Gastrocnemius medialis (tissue), 4 donors: ENCODE results near the gene NT5E. TPM values are rescaled to one million over a fixed set of nuclear protein-coding genes. Genes with fewer than 3 reads are reported as not detected.
"Not testable (repeated sequence)": the region's sequence is repeated elsewhere in the genome, so short reads cannot be mapped to it uniquely, and the experiment has no call there.

Source experiments
- ATAC-seq, 2 donors: fragments of 150-250 bp; one replicate each; pipeline ENCODE4 v1.9.1; 2016
- DNase-seq, 2 donors: peaks; one replicate each; pipeline ENCODE4 v3.0.0-alpha.2; 2019
- H3K27ac ChIP-seq, 4 donors: fragments of 200-600 bp; sonication (generic); 1 replicate in 1 of 4; 2 replicates in 3 of 4; pipeline ENCODE4 v1.5.1; 2016 to 2018; ENCODE audit warnings: mild to moderate bottlenecking in 2 of 4, moderate library complexity in 1 of 4
- H3K27me3 ChIP-seq, 3 donors: fragments of 200-600 bp; sonication (generic) in 2 of 3; 1 replicate in 1 of 3; 2 replicates in 2 of 3; pipeline versions ENCODE4 v1.5.1 to v1.6.0; 2016 to 2019; ENCODE audit warnings: mild to moderate bottlenecking in 1 of 3, moderate library complexity in 1 of 3
- H3K36me3 ChIP-seq, 2 donors: fragments of 200-600 bp; sonication (generic) in 1 of 2; one replicate each; pipeline ENCODE4 v1.5.1; 2017 to 2018
- H3K4me1 ChIP-seq, 2 donors: fragments of 200-600 bp; sonication (generic) in 1 of 2; one replicate each; pipeline ENCODE4 v1.5.1; 2016 to 2017; ENCODE audit warnings: mild to moderate bottlenecking in 2 of 2
- H3K4me3 ChIP-seq, 4 donors: fragments of 200-600 bp; sonication (generic) in 3 of 4; 1 replicate in 1 of 4; 2 replicates in 3 of 4; pipeline ENCODE4 v1.5.1; 2016 to 2019; ENCODE audit warnings: mild to moderate bottlenecking in 2 of 4
- H3K9me3 ChIP-seq, 3 donors: fragments of 200-600 bp; sonication (generic) in 2 of 3; 1 replicate in 1 of 3; 2 replicates in 2 of 3; pipeline ENCODE4 v1.5.1; 2016 to 2019
- POLR2A ChIP-seq, 2 donors: fragments of 450-650 bp; IDR thresholded peaks; one replicate each; pipeline ENCODE4 v1.6.1; 2017; ENCODE audit warnings: antibody characterized with exemption in 2 of 2, mild to moderate bottlenecking in 2 of 2, moderate library complexity in 2 of 2
- in situ Hi-C, 4 donors: fragments of 200-750 bp; cut with MboI; loops; one replicate each; pipeline versions ENCODE4 v1.15.0 to v1.8.0; 2017; ENCODE audit warnings: low sequenced_read_pairs in 4 of 4
- intact Hi-C: fragments of 100-400 bp; cut with DNase I; formaldehyde crosslinking; loops from one replicate; pipeline ENCODE4 v1.15.1; 2023; ENCODE audit warnings: low total_unique reads
- total RNA-seq, 4 donors: library from RNA; depleted of rRNA; stranded (reverse); fragments of >200 nt; gene quantifications; one replicate each; pipeline versions ENCODE4 v1.1.0 to v1.2.3, GENCODE V29; 2016
- TF ChIP-seq, protein P1 (sequence below), 5 experiments: fragments of 450-650 bp in 3 of 5; fragments of 200-600 bp in 2 of 5; sonication (generic) in 2 of 5; IDR thresholded peaks in 4 of 5; conservative IDR thresholded peaks in 1 of 5; 1 replicate in 4 of 5; 2 replicates in 1 of 5; pipeline ENCODE4 v1.5.1; 2016 to 2019; ENCODE audit warnings: antibody characterized with exemption in 5 of 5, mild to moderate bottlenecking in 3 of 5, moderate library complexity in 3 of 5

The NT5E gene
- total RNA-seq, 4 donors from 2014 or later: 0.82 to 4.3 (median 2.8) TPM

DNA sequence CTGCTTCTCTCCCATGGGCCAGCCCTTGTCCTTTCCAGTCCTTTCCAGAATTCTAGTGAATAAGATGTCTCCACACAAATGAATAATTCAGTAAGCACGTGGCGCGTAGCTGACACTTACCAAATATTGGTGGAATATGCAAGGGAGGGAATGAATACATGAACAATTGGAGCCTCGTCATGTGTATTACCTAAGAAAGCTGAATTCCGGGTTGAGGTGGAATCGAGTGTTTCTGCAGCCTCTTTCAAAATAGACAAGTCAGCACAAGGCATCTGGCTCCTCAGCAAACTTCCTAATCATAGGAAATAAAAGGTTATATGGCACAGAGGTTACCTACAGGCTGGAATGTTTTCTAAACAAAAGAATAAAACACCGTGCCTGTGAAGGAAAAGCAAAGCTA lies 47.0 kb upstream of the NT5E start:
- Histone ChIP-seq H3K9me3 (no peaks in the 10 kb centered on the region), H3K27me3 (no peaks in the 10 kb centered on the region), H3K27ac (no peak overlapping the region), H3K4me1 (no peaks in the 10 kb centered on the region), H3K36me3 (no peaks in the 10 kb centered on the region), H3K4me3 (no peak overlapping the region)
- no peak for ATAC-seq
- TF ChIP-seq, protein P1, sequence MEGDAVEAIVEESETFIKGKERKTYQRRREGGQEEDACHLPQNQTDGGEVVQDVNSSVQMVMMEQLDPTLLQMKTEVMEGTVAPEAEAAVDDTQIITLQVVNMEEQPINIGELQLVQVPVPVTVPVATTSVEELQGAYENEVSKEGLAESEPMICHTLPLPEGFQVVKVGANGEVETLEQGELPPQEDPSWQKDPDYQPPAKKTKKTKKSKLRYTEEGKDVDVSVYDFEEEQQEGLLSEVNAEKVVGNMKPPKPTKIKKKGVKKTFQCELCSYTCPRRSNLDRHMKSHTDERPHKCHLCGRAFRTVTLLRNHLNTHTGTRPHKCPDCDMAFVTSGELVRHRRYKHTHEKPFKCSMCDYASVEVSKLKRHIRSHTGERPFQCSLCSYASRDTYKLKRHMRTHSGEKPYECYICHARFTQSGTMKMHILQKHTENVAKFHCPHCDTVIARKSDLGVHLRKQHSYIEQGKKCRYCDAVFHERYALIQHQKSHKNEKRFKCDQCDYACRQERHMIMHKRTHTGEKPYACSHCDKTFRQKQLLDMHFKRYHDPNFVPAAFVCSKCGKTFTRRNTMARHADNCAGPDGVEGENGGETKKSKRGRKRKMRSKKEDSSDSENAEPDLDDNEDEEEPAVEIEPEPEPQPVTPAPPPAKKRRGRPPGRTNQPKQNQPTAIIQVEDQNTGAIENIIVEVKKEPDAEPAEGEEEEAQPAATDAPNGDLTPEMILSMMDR (IDR thresholded peaks at IDR 0.05 in 4 of 5, conservative IDR thresholded peaks at IDR 0.05 in 1 of 5): no peak
- TF ChIP-seq POLR2A (IDR thresholded peaks at IDR 0.05): no peak
- in situ Hi-C loops (no loop called here), intact Hi-C loops (no loop called here)
- DNase-seq: no peak

DNA sequence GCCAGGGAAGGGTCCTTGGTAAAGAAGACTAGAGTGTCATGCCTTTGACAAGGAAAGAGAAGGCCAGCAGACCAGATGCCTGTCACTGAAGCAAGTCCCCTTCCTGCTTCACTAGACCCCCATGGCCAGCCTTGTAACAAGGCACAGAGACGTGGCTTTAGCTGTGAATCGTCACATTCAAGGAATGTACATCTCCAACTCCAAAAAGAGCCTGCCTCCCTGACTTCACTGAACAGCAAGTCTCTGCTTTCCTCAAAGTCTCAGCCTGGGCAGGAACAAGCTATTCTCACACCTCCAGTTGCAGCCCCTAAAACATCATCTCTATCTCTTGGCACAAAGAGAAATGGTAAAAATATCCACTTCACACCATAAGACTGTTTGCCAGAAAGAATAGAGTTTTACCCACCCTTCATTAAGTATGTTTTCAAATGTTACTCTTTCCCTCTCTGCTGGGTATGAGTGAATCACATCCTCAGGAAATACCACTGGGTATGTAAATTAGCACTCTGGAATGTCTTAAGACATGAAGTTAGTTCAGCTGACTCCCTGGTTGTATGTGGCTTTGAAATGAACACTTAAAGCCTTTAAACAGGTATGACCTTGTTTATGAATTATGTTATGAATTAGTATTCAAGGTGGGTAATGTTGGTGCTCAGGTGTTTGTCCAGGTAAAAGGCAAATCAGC lies 46.4 kb upstream of the NT5E start:
- DNase-seq: no peak
- H3K4me1 ChIP-seq: no peaks in the 10 kb centered on the region
- in situ Hi-C loops (no loop called here), intact Hi-C loops (no loop called here)
- no peak overlapping the region for H3K27ac ChIP-seq
- no peak overlapping the region for H3K4me3 ChIP-seq
- no peak for ATAC-seq
- H3K36me3 ChIP-seq: no peaks in the 10 kb centered on the region
- no peaks in the 10 kb centered on the region for H3K27me3 ChIP-seq
- TF ChIP-seq, protein P1 (IDR thresholded peaks at IDR 0.05 in 4 of 5, conservative IDR thresholded peaks at IDR 0.05 in 1 of 5): no peak
- no peak for TF ChIP-seq POLR2A (IDR thresholded peaks at IDR 0.05)
- H3K9me3 ChIP-seq: no peaks in the 10 kb centered on the region

DNA sequence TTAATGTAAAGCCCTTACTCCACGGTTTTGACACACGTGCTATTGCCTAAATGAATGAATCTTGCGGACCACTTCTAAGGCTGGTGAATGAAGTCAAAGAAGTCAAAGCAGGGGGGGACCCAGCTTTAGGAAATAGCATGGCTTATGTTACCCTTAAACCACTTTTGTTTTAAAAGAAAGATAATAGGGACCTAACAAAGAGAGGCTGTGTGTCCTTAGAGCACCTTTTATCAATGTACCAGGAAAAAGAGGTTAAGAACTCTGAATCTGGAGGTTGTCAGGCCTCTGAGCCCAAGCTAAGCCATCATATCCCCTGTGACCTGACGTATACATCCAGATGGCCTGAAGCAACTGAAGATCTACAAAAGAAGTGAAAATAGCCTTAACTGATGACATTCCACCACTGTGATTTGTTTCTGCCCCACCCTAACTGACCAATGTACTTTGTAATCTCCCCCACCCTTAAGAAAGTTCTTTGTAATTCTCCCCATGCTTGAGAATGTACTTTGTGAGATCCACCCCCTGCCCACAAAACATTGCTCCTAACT lies 45.8 kb upstream of the NT5E start:
- intact Hi-C loops, H3K4me3 ChIP-seq, H3K27ac ChIP-seq, H3K9me3 ChIP-seq, H3K27me3 ChIP-seq, DNase-seq, in situ Hi-C loops, H3K4me1 ChIP-seq, H3K36me3 ChIP-seq, ATAC-seq: not testable (repeated sequence)

DNA sequence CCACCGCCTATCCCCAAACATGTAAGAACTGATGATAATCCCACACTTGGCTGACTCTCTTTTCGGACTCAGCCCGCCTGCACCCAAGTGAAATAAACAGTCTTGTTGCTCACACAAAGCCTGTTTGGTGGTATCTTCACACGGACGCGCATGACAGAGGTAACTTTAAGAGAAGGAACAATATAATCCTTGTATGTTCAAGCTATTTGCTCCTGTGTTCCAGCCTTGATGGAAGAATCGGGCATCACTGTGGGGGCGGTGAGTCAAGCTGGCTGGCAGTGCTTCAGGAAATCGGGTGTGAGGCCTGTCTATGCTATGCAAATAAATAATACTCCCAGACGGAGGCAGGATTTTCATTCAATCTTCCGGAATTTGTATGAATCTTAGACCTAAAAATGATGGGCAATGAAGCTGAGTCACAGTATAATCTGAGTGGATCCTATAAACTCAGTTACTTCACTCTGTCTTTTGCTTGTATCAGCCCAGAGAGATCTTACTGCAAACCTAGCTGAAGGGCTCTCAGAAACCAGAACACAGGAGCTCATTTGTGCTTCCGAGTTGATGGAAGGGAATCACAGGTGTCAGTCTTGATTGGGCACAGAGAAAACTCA lies 45.2 kb upstream of the NT5E start:
- Histone ChIP-seq H3K27me3 (no peaks in the 10 kb centered on the region), H3K27ac (no peak overlapping the region), H3K36me3 (no peaks in the 10 kb centered on the region), H3K4me3 (no peak overlapping the region), H3K4me1 (no peaks in the 10 kb centered on the region), H3K9me3 (no peaks in the 10 kb centered on the region)
- no peak for TF ChIP-seq POLR2A (IDR thresholded peaks at IDR 0.05)
- TF ChIP-seq, protein P1 (IDR thresholded peaks at IDR 0.05 in 4 of 5, conservative IDR thresholded peaks at IDR 0.05 in 1 of 5): no peak
- no peak for DNase-seq
- in situ Hi-C loops (no loop called here), intact Hi-C loops (no loop called here)
- no peak for ATAC-seq

DNA sequence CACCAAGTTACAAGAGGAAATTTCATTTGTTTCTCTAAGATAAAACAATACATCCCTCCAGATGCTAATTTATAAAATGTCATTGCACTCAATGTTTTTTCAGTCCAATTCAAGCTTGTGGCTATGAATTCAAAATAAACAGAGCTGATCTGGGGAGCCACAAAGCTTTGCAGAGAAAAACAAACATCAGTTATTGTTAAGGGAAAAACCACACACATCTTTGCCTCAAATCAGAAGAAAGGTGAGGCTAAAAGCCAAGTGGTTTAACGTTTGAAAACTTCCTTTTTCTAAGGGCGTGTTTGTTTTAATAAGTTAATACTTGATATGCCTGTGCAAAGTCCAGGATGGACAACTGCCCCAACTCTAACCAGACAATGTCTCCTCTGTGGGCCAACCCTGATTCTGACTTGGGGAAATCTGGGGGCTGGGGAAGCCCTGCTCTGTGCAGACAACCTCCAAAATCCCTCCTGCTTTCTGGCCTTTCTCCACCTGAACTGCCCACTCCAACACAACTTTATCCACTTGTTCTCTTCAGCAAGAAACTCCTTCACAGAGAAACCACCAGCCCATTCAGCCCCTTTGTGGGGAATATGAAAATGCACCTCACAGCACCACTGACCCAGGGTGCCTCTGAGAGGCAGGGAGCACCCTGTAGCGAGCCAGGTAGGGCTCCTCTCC lies 44.6 kb upstream of the NT5E start:
- Histone ChIP-seq H3K36me3 (no peaks in the 10 kb centered on the region), H3K27ac (no peak overlapping the region), H3K4me1 (no peaks in the 10 kb centered on the region), H3K4me3 (no peak overlapping the region), H3K9me3 (no peaks in the 10 kb centered on the region), H3K27me3 (no peaks in the 10 kb centered on the region)
- TF ChIP-seq, protein P1 (IDR thresholded peaks at IDR 0.05 in 4 of 5, conservative IDR thresholded peaks at IDR 0.05 in 1 of 5): no peak
- TF ChIP-seq POLR2A (IDR thresholded peaks at IDR 0.05): no peak
- ATAC-seq (no peak), DNase-seq (no peak)
- in situ Hi-C loops: no loop called here
- intact Hi-C loops: no loop called here
